Nephron (organoid): ENCODE measurements around the gene RGS12.

Experiments
- H3K27ac Mint-ChIP-seq, 3 experiments: 2 replicates each; pipeline ENCODE4 v1.8.0; 2020; ENCODE audit warnings: mixed read lengths in 3 of 3, mild to moderate bottlenecking in 2 of 3, moderate library complexity in 1 of 3
- H3K27me3 Mint-ChIP-seq: 2 replicates; pipeline ENCODE4 v1.8.0; 2021; ENCODE audit warnings: low read depth, mild to moderate bottlenecking, moderate library complexity, mixed read lengths
- H3K36me3 Mint-ChIP-seq: 2 replicates; pipeline ENCODE4 v1.8.0; 2020; ENCODE audit warnings: low read depth, mixed read lengths
- H3K4me1 Mint-ChIP-seq: 2 replicates; pipeline ENCODE4 v1.8.0; 2020; ENCODE audit warnings: mixed read lengths
- H3K4me3 Mint-ChIP-seq, 3 experiments: 2 replicates each; pipeline ENCODE4 v1.8.0; 2020; ENCODE audit warnings: mild to moderate bottlenecking in 3 of 3, mixed read lengths in 3 of 3, moderate library complexity in 2 of 3
- H3K9me3 Mint-ChIP-seq: 2 replicates; pipeline ENCODE4 v1.8.0; 2020; ENCODE audit warnings: mixed read lengths
- CTCF ChIP-seq, 3 experiments: fragments of 200-600 bp; sonication (generic); IDR thresholded peaks; one replicate each; pipeline ENCODE4 v1.5.0; 2021; ENCODE audit warnings: antibody characterized with exemption in 3 of 3; ENCODE audit not compliant: unreplicated experiment in 3 of 3

RGS12 gene

DNA sequence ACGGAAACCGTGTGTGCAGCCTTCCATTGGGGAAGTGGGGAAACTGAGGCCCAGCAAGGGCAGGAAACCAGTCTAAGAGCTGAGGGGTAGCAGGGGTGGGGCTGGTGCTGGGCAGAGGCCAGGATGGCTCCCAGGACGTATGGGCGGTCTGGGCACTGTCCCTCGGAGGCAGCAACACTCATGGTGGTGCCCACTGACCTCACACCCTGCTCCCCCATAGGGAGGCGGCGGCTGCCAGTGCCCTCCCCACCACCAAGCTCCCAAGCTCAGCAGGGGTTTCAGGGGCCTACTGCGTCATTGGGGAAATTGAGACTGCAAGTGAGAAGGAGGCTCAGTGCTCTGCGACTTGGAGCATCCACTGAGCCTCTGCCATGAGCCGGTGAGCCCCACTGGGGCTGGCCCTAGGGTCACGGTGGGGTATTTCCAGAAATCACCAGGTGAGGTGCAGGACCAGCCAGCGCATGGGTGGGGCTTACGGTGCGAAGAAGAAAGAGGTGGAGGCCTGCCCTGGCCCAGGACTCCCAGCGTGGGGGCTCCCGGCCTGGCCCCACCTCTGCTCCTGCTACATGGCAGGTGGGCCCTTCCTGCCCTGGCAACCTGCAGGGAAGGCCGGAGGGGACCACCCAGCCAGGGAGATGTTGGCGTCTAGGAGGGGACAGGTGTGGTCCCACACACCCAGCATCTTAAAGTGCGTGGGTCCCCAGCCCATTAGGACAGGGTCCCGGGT lies 42.9 kb upstream of the RGS12 start:
- no peak overlapping the region for H3K4me3 Mint-ChIP-seq
- H3K27ac Mint-ChIP-seq: peak overlapping the region in 1 of 3 experiments; percentile 77
- TF ChIP-seq CTCF (IDR thresholded peaks at IDR 0.05; ENCODE audit: unreplicated experiment in 3 of 3): no peak
- no peaks in the 10 kb centered on the region for H3K36me3 Mint-ChIP-seq
- H3K9me3 Mint-ChIP-seq: no peaks in the 10 kb centered on the region
- H3K27me3 Mint-ChIP-seq: no peaks in the 10 kb centered on the region
- H3K4me1 Mint-ChIP-seq: no peaks in the 10 kb centered on the region

DNA sequence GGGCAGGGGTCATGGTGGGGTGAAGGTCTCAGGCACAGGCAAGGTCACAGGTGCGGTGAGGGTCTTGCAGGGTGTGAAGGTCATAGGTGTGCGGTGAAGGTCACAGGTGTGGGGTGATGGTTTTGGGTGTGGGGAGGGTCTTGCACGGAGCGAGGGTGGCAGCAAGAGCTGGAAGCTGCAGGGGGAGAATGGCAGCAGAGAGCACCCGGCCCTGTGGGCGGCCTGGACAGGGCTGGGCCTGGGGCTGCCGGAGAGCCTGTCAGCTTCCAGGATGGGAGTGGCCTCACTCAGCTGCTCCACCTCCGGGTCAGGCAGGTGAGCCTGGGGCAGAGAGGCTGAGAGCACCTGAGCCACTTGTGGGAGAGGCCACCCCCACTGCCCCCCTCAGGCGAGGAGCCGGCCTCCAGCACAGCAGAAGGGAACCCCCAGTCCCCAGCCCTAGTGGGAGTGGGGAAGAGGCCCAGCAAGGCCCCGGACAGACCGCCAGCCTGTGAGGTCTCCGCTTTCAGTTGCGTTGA lies 42.3 kb upstream of the RGS12 start:
- no peaks in the 10 kb centered on the region for H3K9me3 Mint-ChIP-seq
- no peaks in the 10 kb centered on the region for H3K36me3 Mint-ChIP-seq
- H3K27me3 Mint-ChIP-seq: no peaks in the 10 kb centered on the region
- no peaks in the 10 kb centered on the region for H3K4me1 Mint-ChIP-seq
- H3K4me3 Mint-ChIP-seq: no peak overlapping the region
- TF ChIP-seq CTCF (IDR thresholded peaks at IDR 0.05; ENCODE audit: unreplicated experiment in 3 of 3): no peak
- H3K27ac Mint-ChIP-seq: peak overlapping the region in 1 of 3 experiments; percentile 77

- Mint-ChIP-seq H3K4me1 (no peaks in the 10 kb centered on the region), H3K9me3 (no peaks in the 10 kb centered on the region), H3K27ac (peak overlapping the region; percentile 15 to 77 (median 58)), H3K27me3 (no peaks in the 10 kb centered on the region), H3K4me3 (no peak overlapping the region), H3K36me3 (no peaks in the 10 kb centered on the region)
- no peak for TF ChIP-seq CTCF (IDR thresholded peaks at IDR 0.05; ENCODE audit: unreplicated experiment in 3 of 3)
Observed at GRCh38 chr4:3250956-3251690, 41.7 kb upstream of the RGS12 start.

DNA sequence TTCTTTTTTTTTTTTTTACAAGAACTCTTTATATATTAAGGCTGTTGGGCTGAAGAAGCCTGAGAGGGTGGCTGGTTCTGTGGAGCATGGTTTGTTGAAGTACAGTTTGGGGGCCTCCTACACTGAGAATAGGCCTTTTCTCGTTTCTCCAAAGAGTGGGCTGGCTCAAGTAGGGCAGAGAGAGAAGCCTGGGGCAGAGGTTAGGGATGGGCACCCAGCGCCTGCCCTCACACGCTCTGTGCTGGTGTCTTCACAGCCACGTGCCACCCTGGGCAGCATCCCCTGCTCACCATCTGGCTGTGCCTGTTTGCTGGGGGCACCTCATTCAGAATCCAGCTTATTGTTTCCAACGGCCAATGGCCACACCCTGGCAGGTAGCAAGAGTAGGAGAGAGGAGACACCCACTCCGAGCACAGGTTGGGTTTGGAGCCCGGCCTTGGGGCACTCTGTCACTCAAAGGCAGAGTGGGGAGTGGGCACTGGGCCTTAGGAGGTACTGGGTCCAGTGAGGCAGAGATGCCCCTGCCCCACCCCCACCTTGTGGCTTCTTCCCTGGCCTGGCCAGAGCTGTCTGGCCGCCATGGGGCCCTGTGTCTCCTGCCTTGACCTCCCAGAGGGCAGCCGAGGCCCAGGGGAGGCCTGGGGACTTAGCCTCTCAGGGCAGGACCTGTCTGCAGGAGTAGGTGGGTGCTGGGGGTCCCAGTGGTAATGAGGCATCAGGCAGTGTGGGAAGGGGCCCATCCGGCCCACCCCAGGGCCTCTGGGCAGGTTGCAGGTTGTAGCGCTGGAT lies 40.9 kb upstream of the RGS12 start:
- H3K9me3 Mint-ChIP-seq: no peaks in the 10 kb centered on the region
- H3K36me3 Mint-ChIP-seq: no peaks in the 10 kb centered on the region
- no peak overlapping the region for H3K4me3 Mint-ChIP-seq
- no peak overlapping the region for H3K27ac Mint-ChIP-seq
- no peaks in the 10 kb centered on the region for H3K27me3 Mint-ChIP-seq
- no peaks in the 10 kb centered on the region for H3K4me1 Mint-ChIP-seq
- TF ChIP-seq CTCF (IDR thresholded peaks at IDR 0.05; ENCODE audit: unreplicated experiment in 3 of 3): no peak

- no peak for TF ChIP-seq CTCF (IDR thresholded peaks at IDR 0.05; ENCODE audit: unreplicated experiment in 3 of 3)
- Mint-ChIP-seq H3K36me3 (no peaks in the 10 kb centered on the region), H3K4me1 (no peaks in the 10 kb centered on the region), H3K4me3 (no peak overlapping the region), H3K27me3 (no peaks in the 10 kb centered on the region), H3K27ac (no peak overlapping the region), H3K9me3 (no peaks in the 10 kb centered on the region)
Observed at GRCh38 chr4:3252480-3252828, 40.4 kb upstream of the RGS12 start.
